Measurements from ENCODE around the gene LRIT3.

LRIT3 gene

GRCh38 chr4:109847896-109848442 lies at the start of gene LRIT3:
TSS of gene LRIT3 (plus strand) at chr4:109848107. CDS start at chr4:109848202, 95 bp downstream.
- no peak for DNase-seq
- no peaks in the 10 kb centered on the region for H3K27me3 Mint-ChIP-seq

GRCh38 chr4:109798866-109799265 lies 49.0 kb upstream of the LRIT3 start:
- Mint-ChIP-seq H3K4me1 (no peaks in the 10 kb centered on the region), H3K4me3 (no peak overlapping the region), H3K36me3 (peaks cover 5% of the 10 kb centered on the region), H3K9me3 (peaks cover 16% of the 10 kb centered on the region), H3K27me3 (peaks cover 20% of the 10 kb centered on the region), H3K27ac (no peak overlapping the region)
- CTCF ChIA-PET, result interaction anchor here (0.6 kb wide), 1 partner anchor 11 kb away, joined by 4 read pairs; no protein-coding TSS in a partner anchor
- no peak for DNase-seq

More at GRCh38 chr4:109847896-109848442, at the start of gene LRIT3:
- Mint-ChIP-seq H3K4me1 (no peaks in the 10 kb centered on the region), H3K36me3 (no peaks in the 10 kb centered on the region), H3K9me3 (no peaks in the 10 kb centered on the region), H3K27ac (no peak within 1 kb of the TSS), H3K4me3 (no peak within 1 kb of the TSS)
- CTCF ChIA-PET, result no interaction called here

GRCh38 chr4:109801099-109801789 lies 46.7 kb upstream of the LRIT3 start:
- Mint-ChIP-seq H3K4me3 (no peak overlapping the region), H3K4me1 (no peaks in the 10 kb centered on the region), H3K27me3 (peaks cover 19% of the 10 kb centered on the region), H3K36me3 (peaks cover 1% of the 10 kb centered on the region), H3K9me3 (peaks cover 3% of the 10 kb centered on the region), H3K27ac (no peak overlapping the region)
- CTCF ChIA-PET, result interaction anchor here (1.1 kb wide), 1 partner anchor 374 kb away, joined by 4 read pairs; no protein-coding TSS in a partner anchor
- DNase-seq, result no peak

- no peak within 1 kb of the TSS for H3K4me3 Mint-ChIP-seq
- H3K9me3 Mint-ChIP-seq, result peaks cover 3% of the 10 kb centered on the region
- no peak for DNase-seq
- no peak within 1 kb of the TSS for H3K27ac Mint-ChIP-seq
- CTCF ChIA-PET, result interaction anchor here (0.7 to 1.1 kb wide), 2 partner anchors 371 to 375 kb away, joined by 3 to 4 read pairs; no protein-coding TSS in a partner anchor
- H3K27me3 Mint-ChIP-seq, result peaks cover 15% of the 10 kb centered on the region
- no peaks in the 10 kb centered on the region for H3K4me1 Mint-ChIP-seq
- no peaks in the 10 kb centered on the region for H3K36me3 Mint-ChIP-seq
Measured at GRCh38 chr4:109801895-109802319, 46.0 kb upstream of the LRIT3 start, which contains the start of gene CFI. TSS of gene CFI (minus strand) at chr4:109801999. CDS start at chr4:109801971, 28 bp downstream.

- no peak for DNase-seq
Measured at GRCh38 chr4:109803924-109804571, 43.9 kb upstream of the LRIT3 start.

GRCh38 chr4:109809655-109810054 lies 38.3 kb upstream of the LRIT3 start:
- Mint-ChIP-seq H3K36me3 (peaks cover 4% of the 10 kb centered on the region), H3K27ac (no peak overlapping the region), H3K27me3 (no peaks in the 10 kb centered on the region), H3K9me3 (no peaks in the 10 kb centered on the region), H3K4me3 (no peak overlapping the region), H3K4me1 (peaks cover 18% of the 10 kb centered on the region)
- no peak for DNase-seq
- CTCF ChIA-PET, result interaction anchor here (0.7 kb wide), 1 partner anchor 10 kb away, joined by 4 read pairs; no protein-coding TSS in a partner anchor

More at GRCh38 chr4:109803924-109804571, 43.9 kb upstream of the LRIT3 start:
- no peak overlapping the region for H3K27ac Mint-ChIP-seq
- no peak overlapping the region for H3K4me3 Mint-ChIP-seq
- no peaks in the 10 kb centered on the region for H3K9me3 Mint-ChIP-seq
- no peaks in the 10 kb centered on the region for H3K36me3 Mint-ChIP-seq
- CTCF ChIA-PET, result interaction anchor here (0.6 to 2.3 kb wide), 10 partner anchors 8 to 378 kb away, joined by 3 to 7 read pairs (median 4); partner anchors contain the start of gene SEC24B
- no peaks in the 10 kb centered on the region for H3K4me1 Mint-ChIP-seq
- H3K27me3 Mint-ChIP-seq, result peaks cover 10% of the 10 kb centered on the region

GRCh38 chr4:109810552-109811387 lies 37.1 kb upstream of the LRIT3 start:
- CTCF ChIA-PET, result interaction anchor here (0.7 kb wide), 1 partner anchor 11 kb away, joined by 4 read pairs; no protein-coding TSS in a partner anchor
- H3K9me3 Mint-ChIP-seq, result no peaks in the 10 kb centered on the region
- H3K4me3 Mint-ChIP-seq, result no peak overlapping the region
- no peaks in the 10 kb centered on the region for H3K27me3 Mint-ChIP-seq
- peaks cover 6% of the 10 kb centered on the region for H3K36me3 Mint-ChIP-seq
- H3K27ac Mint-ChIP-seq, result no peak overlapping the region
- DNase-seq, result no peak
- peaks cover 24% of the 10 kb centered on the region for H3K4me1 Mint-ChIP-seq

- H3K4me1 Mint-ChIP-seq, result peaks cover 34% of the 10 kb centered on the region
- H3K4me3 Mint-ChIP-seq, result no peak overlapping the region
- CTCF ChIA-PET, result no interaction called here
- H3K27ac Mint-ChIP-seq, result no peak overlapping the region
- no peaks in the 10 kb centered on the region for H3K9me3 Mint-ChIP-seq
- DNase-seq, result no peak
- H3K27me3 Mint-ChIP-seq, result no peaks in the 10 kb centered on the region
- H3K36me3 Mint-ChIP-seq, result peaks cover 11% of the 10 kb centered on the region
Measured at GRCh38 chr4:109811707-109812106, 36.2 kb upstream of the LRIT3 start.

- Mint-ChIP-seq H3K27ac (peak within 1 kb of the TSS; percentile 98), H3K36me3 (peaks cover 43% of the 10 kb centered on the region), H3K27me3 (no peaks in the 10 kb centered on the region), H3K4me1 (peaks cover 62% of the 10 kb centered on the region), H3K4me3 (peak within 1 kb of the TSS; percentile 98), H3K9me3 (no peaks in the 10 kb centered on the region)
- CTCF ChIA-PET, result interaction anchor here (1.0 kb wide), 1 partner anchor 12 kb away, joined by 3 read pairs; the partner anchor contains the start of gene RRH
- peak; percentile 95 for DNase-seq
Measured at GRCh38 chr4:109815151-109816081, 32.5 kb upstream of the LRIT3 start, which contains the start of gene GAR1. TSS of gene GAR1 (plus strand) at chr4:109815762. CDS start at chr4:109816165, 403 bp downstream.

GRCh38 chr4:109816082-109816442 lies 31.8 kb upstream of the LRIT3 start:
- H3K27me3 Mint-ChIP-seq, result no peaks in the 10 kb centered on the region
- H3K9me3 Mint-ChIP-seq, result no peaks in the 10 kb centered on the region
- CTCF ChIA-PET, result interaction anchor here (0.9 to 1.4 kb wide), 2 partner anchors 11 to 113 kb away, joined by 3 to 5 read pairs; partner anchors contain the start of gene CASP6
- DNase-seq, result peak; percentile 73
- peak overlapping the region; percentile 98 for H3K27ac Mint-ChIP-seq
- peak overlapping the region; percentile 98 for H3K4me3 Mint-ChIP-seq
- H3K36me3 Mint-ChIP-seq, result peaks cover 47% of the 10 kb centered on the region
- H3K4me1 Mint-ChIP-seq, result peaks cover 64% of the 10 kb centered on the region

- H3K9me3 Mint-ChIP-seq, result no peaks in the 10 kb centered on the region
- H3K27me3 Mint-ChIP-seq, result no peaks in the 10 kb centered on the region
- H3K27ac Mint-ChIP-seq, result peak overlapping the region; percentile 98
- DNase-seq, result no peak
- peaks cover 58% of the 10 kb centered on the region for H3K4me1 Mint-ChIP-seq
- CTCF ChIA-PET, result interaction anchor here (0.9 to 1.7 kb wide), 5 partner anchors 10 to 386 kb away, joined by 3 to 5 read pairs (median 3); partner anchors contain the start of genes CASP6 and SEC24B
- H3K4me3 Mint-ChIP-seq, result peak overlapping the region; percentile 98
- H3K36me3 Mint-ChIP-seq, result peaks cover 53% of the 10 kb centered on the region
Measured at GRCh38 chr4:109816894-109817293, 31.0 kb upstream of the LRIT3 start.

GRCh38 chr4:109818268-109818667 lies 29.6 kb upstream of the LRIT3 start:
- H3K4me3 Mint-ChIP-seq, result no peak overlapping the region
- H3K36me3 Mint-ChIP-seq, result peaks cover 56% of the 10 kb centered on the region
- no peak overlapping the region for H3K27ac Mint-ChIP-seq
- no peak for DNase-seq
- peaks cover 51% of the 10 kb centered on the region for H3K4me1 Mint-ChIP-seq
- H3K27me3 Mint-ChIP-seq, result no peaks in the 10 kb centered on the region
- CTCF ChIA-PET, result interaction anchor here (0.6 to 1.4 kb wide), 2 partner anchors 14 to 386 kb away, joined by 3 to 4 read pairs; no protein-coding TSS in a partner anchor
- no peaks in the 10 kb centered on the region for H3K9me3 Mint-ChIP-seq

Measured in activated naive CD4-positive, alpha-beta T cell treated with anti-CD3 and anti-CD28 coated beads, Interleukin-2, amount 10 ng/mL, durations not matched to agents 7 days and 5 days (primary cell).